ENCODE results near the gene TPBGL. TPM values are rescaled to one million over a fixed set of nuclear protein-coding genes. Genes with fewer than 3 reads are reported as not detected.
"Not testable (repeated sequence)": the region's sequence is repeated elsewhere in the genome, so short reads cannot be mapped to it uniquely, and the experiment has no call there.

Gene TPBGL
- total and polyA plus RNA-seq, 4 donors = 0.11 to 3.3 (median 1.6) TPM

GRCh38 chr11:75268626-75269366, 28.2 kb downstream of the TPBGL start:
- Histone ChIP-seq H3K27me3 (ENCODE audit: control insufficient read depth, insufficient read depth, low read length) (no peaks in the 10 kb centered on the region), H3K27ac (ENCODE audit: low read depth, low read length) (no peak overlapping the region), H3K4me1 (ENCODE audit: control insufficient read depth, insufficient read depth, low read length) (no peaks in the 10 kb centered on the region), H3K9me3 (ENCODE audit: control insufficient read depth, insufficient read depth, low read length) (no peaks in the 10 kb centered on the region), H3K36me3 (ENCODE audit: control insufficient read depth, insufficient read depth, low read length) (peaks cover 52% of the 10 kb centered on the region), H3K4me3 (ENCODE audit: low read depth, low read length) (no peak overlapping the region)
- WGBS (ENCODE audit: insufficient coverage) = 89% methylated on average over 22 of the region's 25 CpGs
- DNase-seq (ENCODE audit: low read depth in 4 of 6, low spot score in 6 of 6) = no peak

- H3K27ac ChIP-seq (ENCODE audit: low read depth, low read length) = no peak overlapping the region
- H3K4me1 ChIP-seq (ENCODE audit: control insufficient read depth, insufficient read depth, low read length) = no peaks in the 10 kb centered on the region
- H3K36me3 ChIP-seq (ENCODE audit: control insufficient read depth, insufficient read depth, low read length) = peaks cover 57% of the 10 kb centered on the region
- no peaks in the 10 kb centered on the region for H3K27me3 ChIP-seq (ENCODE audit: control insufficient read depth, insufficient read depth, low read length)
- 100% methylated on average over 2 of the region's 4 CpGs for WGBS (ENCODE audit: insufficient coverage)
- no peak overlapping the region for H3K4me3 ChIP-seq (ENCODE audit: low read depth, low read length)
- H3K9me3 ChIP-seq (ENCODE audit: control insufficient read depth, insufficient read depth, low read length) = no peaks in the 10 kb centered on the region
- no peak for DNase-seq (ENCODE audit: low read depth in 4 of 6, low spot score in 6 of 6)
These were observed 28.7 kb downstream of the TPBGL start for GRCh38 chr11:75269367-75269660.

DNA sequence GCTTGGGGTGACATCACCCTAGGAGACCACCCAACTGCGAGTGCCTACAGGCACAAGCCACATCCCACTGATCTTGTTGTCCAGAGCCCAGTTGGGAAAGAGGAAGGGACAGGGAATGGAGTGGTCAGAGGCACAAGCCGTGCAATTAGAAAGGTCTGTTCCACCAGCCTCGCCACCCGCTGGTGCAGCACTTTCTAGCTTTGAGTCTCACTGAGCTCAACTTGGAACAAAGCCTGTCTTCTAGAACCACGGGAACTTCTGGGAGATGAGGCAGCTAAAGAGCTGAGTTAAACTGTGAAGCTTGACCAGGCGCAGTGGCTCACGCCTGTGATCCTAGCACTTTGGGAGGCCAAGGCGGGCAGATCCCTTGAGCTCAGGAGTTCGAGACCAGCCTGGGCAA, 29.3 kb downstream of the TPBGL start:
- no peak for DNase-seq (ENCODE audit: low read depth in 4 of 6, low spot score in 6 of 6)
- peaks cover 57% of the 10 kb centered on the region for H3K36me3 ChIP-seq (ENCODE audit: control insufficient read depth, insufficient read depth, low read length)
- no peaks in the 10 kb centered on the region for H3K4me1 ChIP-seq (ENCODE audit: control insufficient read depth, insufficient read depth, low read length)
- no peak overlapping the region for H3K27ac ChIP-seq (ENCODE audit: low read depth, low read length)
- H3K4me3 ChIP-seq (ENCODE audit: low read depth, low read length) = no peak overlapping the region
- 89% methylated on average over 9 of the region's 9 CpGs for WGBS (ENCODE audit: insufficient coverage)
- H3K27me3 ChIP-seq (ENCODE audit: control insufficient read depth, insufficient read depth, low read length) = no peaks in the 10 kb centered on the region
- no peaks in the 10 kb centered on the region for H3K9me3 ChIP-seq (ENCODE audit: control insufficient read depth, insufficient read depth, low read length)

- H3K27me3 ChIP-seq (ENCODE audit: control insufficient read depth, insufficient read depth, low read length) = no peaks in the 10 kb centered on the region
- H3K36me3 ChIP-seq (ENCODE audit: control insufficient read depth, insufficient read depth, low read length) = peaks cover 49% of the 10 kb centered on the region
- no peaks in the 10 kb centered on the region for H3K4me1 ChIP-seq (ENCODE audit: control insufficient read depth, insufficient read depth, low read length)
- no peak overlapping the region for H3K27ac ChIP-seq (ENCODE audit: low read depth, low read length)
- peak in 1 of 6 donors; percentile 36 for DNase-seq (ENCODE audit: low read depth in 4 of 6, low spot score in 6 of 6)
- WGBS (ENCODE audit: insufficient coverage) = 91% methylated on average over 3 of the region's 3 CpGs
- no peaks in the 10 kb centered on the region for H3K9me3 ChIP-seq (ENCODE audit: control insufficient read depth, insufficient read depth, low read length)
- H3K4me3 ChIP-seq (ENCODE audit: low read depth, low read length) = no peak overlapping the region
These were observed 30.4 kb downstream of the TPBGL start for GRCh38 chr11:75270896-75271418.

DNA sequence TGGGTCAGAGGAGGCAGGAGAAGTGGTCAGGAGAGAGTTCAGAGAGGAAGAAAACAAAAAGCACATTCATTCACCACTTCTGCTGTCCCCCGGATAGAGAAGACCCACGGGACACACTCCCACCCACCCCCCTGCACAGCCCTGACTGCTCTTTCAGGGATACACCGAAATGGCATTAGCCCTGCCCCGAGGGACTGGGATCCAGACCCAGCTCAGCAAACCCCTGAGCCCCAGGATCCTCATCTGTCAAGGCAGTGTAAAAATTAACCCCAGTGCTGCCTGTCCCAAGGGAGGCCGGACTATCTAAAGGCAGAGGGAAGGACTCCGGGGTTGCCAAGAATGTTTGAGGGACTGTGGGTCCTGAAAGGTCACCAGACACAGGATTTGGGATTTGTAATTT, 31.2 kb downstream of the TPBGL start:
- H3K4me3 ChIP-seq (ENCODE audit: low read depth, low read length) = no peak overlapping the region
- 44% methylated on average over 5 of the region's 6 CpGs for WGBS (ENCODE audit: insufficient coverage)
- peaks cover 45% of the 10 kb centered on the region for H3K36me3 ChIP-seq (ENCODE audit: control insufficient read depth, insufficient read depth, low read length)
- H3K9me3 ChIP-seq (ENCODE audit: control insufficient read depth, insufficient read depth, low read length) = no peaks in the 10 kb centered on the region
- H3K27ac ChIP-seq (ENCODE audit: low read depth, low read length) = no peak overlapping the region
- no peak for DNase-seq (ENCODE audit: low read depth in 4 of 6, low spot score in 6 of 6)
- H3K4me1 ChIP-seq (ENCODE audit: control insufficient read depth, insufficient read depth, low read length) = no peaks in the 10 kb centered on the region
- no peaks in the 10 kb centered on the region for H3K27me3 ChIP-seq (ENCODE audit: control insufficient read depth, insufficient read depth, low read length)

- no peak for DNase-seq (ENCODE audit: low read depth in 4 of 6, low spot score in 6 of 6)
- Histone ChIP-seq H3K4me1 (ENCODE audit: control insufficient read depth, insufficient read depth, low read length) (no peaks in the 10 kb centered on the region), H3K36me3 (ENCODE audit: control insufficient read depth, insufficient read depth, low read length) (peaks cover 47% of the 10 kb centered on the region), H3K4me3 (ENCODE audit: low read depth, low read length) (no peak overlapping the region), H3K27ac (ENCODE audit: low read depth, low read length) (no peak overlapping the region), H3K27me3 (ENCODE audit: control insufficient read depth, insufficient read depth, low read length) (no peaks in the 10 kb centered on the region), H3K9me3 (ENCODE audit: control insufficient read depth, insufficient read depth, low read length) (no peaks in the 10 kb centered on the region)
- 91% methylated on average over 5 of the region's 5 CpGs for WGBS (ENCODE audit: insufficient coverage)
These were observed 31.8 kb downstream of the TPBGL start for GRCh38 chr11:75272391-75272790.

- Histone ChIP-seq H3K9me3 (ENCODE audit: control insufficient read depth, insufficient read depth, low read length) (no peaks in the 10 kb centered on the region), H3K36me3 (ENCODE audit: control insufficient read depth, insufficient read depth, low read length) (peaks cover 51% of the 10 kb centered on the region), H3K4me3 (ENCODE audit: low read depth, low read length) (no peak overlapping the region), H3K27me3 (ENCODE audit: control insufficient read depth, insufficient read depth, low read length) (no peaks in the 10 kb centered on the region), H3K27ac (ENCODE audit: low read depth, low read length) (no peak overlapping the region), H3K4me1 (ENCODE audit: control insufficient read depth, insufficient read depth, low read length) (no peaks in the 10 kb centered on the region)
- no peak for DNase-seq (ENCODE audit: low read depth in 4 of 6, low spot score in 6 of 6)
- 90% methylated on average over 9 of the region's 12 CpGs for WGBS (ENCODE audit: insufficient coverage)
These were observed 32.3 kb downstream of the TPBGL start for GRCh38 chr11:75272821-75273301.

GRCh38 chr11:75273411-75274391, 33.1 kb downstream of the TPBGL start:
- DNase-seq (ENCODE audit: low read depth in 4 of 6, low spot score in 6 of 6) = no peak
- Histone ChIP-seq H3K9me3 (ENCODE audit: control insufficient read depth, insufficient read depth, low read length) (no peaks in the 10 kb centered on the region), H3K27me3 (ENCODE audit: control insufficient read depth, insufficient read depth, low read length) (no peaks in the 10 kb centered on the region), H3K36me3 (ENCODE audit: control insufficient read depth, insufficient read depth, low read length) (peaks cover 56% of the 10 kb centered on the region), H3K4me3 (ENCODE audit: low read depth, low read length) (no peak overlapping the region), H3K27ac (ENCODE audit: low read depth, low read length) (no peak overlapping the region), H3K4me1 (ENCODE audit: control insufficient read depth, insufficient read depth, low read length) (no peaks in the 10 kb centered on the region)
- 90% methylated on average over 13 of the region's 15 CpGs for WGBS (ENCODE audit: insufficient coverage)

DNA sequence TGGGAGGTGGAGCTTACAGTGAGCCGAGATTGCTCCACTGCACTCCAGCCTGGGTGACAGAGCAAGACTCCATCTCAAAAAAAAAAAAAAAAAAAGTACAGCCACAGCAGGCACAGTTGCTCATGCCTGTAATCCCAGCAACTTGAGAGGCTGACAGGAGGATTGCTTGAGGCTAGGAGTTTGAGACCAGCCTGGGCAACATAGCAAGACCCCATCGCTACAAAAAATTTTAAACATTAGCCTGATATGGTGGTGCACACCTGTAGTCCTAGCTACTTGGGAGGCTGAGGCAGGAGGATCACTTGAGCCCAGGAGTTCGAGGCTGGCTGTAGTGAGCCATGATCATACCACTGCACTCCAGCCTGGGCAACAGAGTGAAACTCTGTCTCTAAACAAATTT, 34.1 kb downstream of the TPBGL start:
- not testable (repeated sequence) for H3K27ac ChIP-seq (ENCODE audit: low read depth, low read length); H3K4me1 ChIP-seq (ENCODE audit: control insufficient read depth, insufficient read depth, low read length); DNase-seq (ENCODE audit: low read depth in 4 of 6, low spot score in 6 of 6); H3K27me3 ChIP-seq (ENCODE audit: control insufficient read depth, insufficient read depth, low read length); H3K9me3 ChIP-seq (ENCODE audit: control insufficient read depth, insufficient read depth, low read length); H3K4me3 ChIP-seq (ENCODE audit: low read depth, low read length)
- WGBS (ENCODE audit: insufficient coverage) = 90% methylated on average over 2 of the region's 3 CpGs
- H3K36me3 ChIP-seq (ENCODE audit: control insufficient read depth, insufficient read depth, low read length) = peaks cover 52% of the 10 kb centered on the region
